Epithelial cell of esophagus (primary cell): ENCODE measurements around the gene FLNB.

Source experiments
- DNase-seq: peaks from one replicate; pipeline ENCODE4 v3.0.0; 2010; ENCODE audit warnings: low read depth
- H3K4me3 ChIP-seq: 2 replicates; pipeline ENCODE4 v1.5.1; 2011; ENCODE audit warnings: mild to moderate bottlenecking, low read length, control low read depth
- CTCF ChIP-seq: IDR thresholded peaks from 2 replicates; pipeline ENCODE4 v1.5.1; 2011; ENCODE audit warnings: low read depth, mild to moderate bottlenecking, low read length, control low read depth, inconsistent platforms; ENCODE audit not compliant: insufficient read depth; ENCODE audit errors: missing control alignments

FLNB gene

GRCh38 chr3:58158442-58159153, 150.4 kb downstream of the FLNB start:
- no peak overlapping the region for H3K4me3 ChIP-seq
- DNase-seq: no peak
- no peak for TF ChIP-seq CTCF

- TF ChIP-seq CTCF: no peak
- DNase-seq: no peak
- H3K4me3 ChIP-seq: no peak overlapping the region
These were observed 152.2 kb downstream of the FLNB start for GRCh38 chr3:58160399-58160798.

DNA sequence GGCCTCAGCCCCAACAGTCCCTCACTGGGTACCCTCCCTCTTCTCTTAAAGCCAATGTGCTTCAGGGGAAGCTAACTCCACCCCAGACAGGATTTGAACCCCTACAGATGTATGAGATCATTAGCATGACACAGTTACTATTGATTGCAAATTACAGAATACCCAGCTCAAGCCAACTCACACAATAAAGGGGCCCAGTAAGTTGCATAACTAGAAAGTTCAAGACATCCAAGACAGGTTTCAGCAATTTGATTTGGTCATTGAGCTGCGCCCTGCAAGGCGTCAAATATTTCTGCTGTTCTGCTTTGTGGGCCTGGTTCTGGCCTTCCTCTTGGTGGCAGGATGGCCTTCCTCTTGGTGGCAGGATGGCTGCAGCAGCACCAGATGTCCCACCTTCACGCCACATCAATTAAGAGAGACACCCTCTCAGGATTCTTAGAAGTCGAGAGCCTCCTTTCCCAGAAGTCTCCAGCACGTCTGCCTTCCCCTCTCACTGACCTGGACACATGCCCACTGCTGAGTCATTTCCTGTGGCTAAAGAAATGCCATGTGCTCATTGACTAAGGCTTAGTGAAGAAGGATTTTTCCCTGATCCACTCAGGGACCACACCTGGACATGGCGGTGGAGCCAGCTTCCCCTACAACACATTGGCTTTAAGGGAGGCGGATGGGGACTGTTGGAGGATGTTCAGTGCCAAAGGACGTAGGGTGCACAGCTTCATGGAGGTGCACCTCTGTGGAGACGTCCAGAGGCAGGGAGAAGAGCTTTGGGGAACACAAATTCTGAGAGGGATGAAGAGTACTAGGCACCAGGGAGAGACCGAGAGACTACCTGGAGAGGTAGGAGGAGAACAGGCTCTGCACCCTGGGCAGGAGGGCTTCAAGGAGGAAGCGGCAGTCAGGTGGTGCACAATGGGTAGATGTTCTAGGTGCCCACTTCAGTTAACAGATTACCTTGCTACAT, 153.5 kb downstream of the FLNB start:
- DNase-seq: peak; percentile 92
- no peak overlapping the region for H3K4me3 ChIP-seq
- TF ChIP-seq CTCF: no peak

GRCh38 chr3:58163234-58163633, 155.0 kb downstream of the FLNB start:
- DNase-seq: no peak
- H3K4me3 ChIP-seq: no peak overlapping the region
- no peak for TF ChIP-seq CTCF

DNA sequence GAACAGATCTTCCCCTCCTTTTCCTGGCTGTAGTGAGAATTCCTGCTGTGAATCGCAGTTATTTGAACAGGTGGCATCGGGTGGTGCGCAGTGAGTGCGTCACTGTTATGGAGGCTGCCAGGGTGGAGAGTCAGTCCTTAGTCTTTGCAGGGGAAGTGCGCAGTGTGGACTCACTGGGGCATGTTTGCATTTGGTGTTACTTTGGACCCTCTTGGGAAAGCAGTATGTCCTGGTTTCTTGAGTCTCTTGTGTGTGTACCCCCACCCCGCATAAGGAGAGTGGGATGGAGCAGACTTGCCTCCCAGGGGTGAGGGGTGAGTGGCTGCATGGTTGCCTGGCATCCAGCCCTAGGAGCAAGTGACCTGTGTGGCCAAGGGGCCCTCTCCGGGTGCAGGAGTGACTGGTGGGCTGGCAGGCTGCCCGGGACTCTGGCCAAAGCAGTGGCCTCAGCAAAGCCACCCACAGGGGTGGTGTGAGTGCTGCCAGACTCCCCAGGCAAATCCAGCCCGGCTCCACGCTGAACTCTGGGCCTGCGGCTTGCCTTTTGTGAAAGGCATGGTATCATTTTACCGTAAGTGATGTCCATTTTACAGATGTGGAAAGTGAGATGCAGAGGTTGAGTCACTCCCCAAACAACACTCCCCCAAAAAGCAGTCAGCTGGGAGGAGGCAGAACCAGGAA, 156.1 kb downstream of the FLNB start:
- DNase-seq: no peak
- no peak for TF ChIP-seq CTCF
- H3K4me3 ChIP-seq: no peak overlapping the region

GRCh38 chr3:58164906-58165821, 156.9 kb downstream of the FLNB start:
- no peak for TF ChIP-seq CTCF
- H3K4me3 ChIP-seq: no peak overlapping the region
- no peak for DNase-seq
